ENCODE results near the gene SETBP1. TPM values are rescaled to one million over a fixed set of nuclear protein-coding genes. Genes with fewer than 3 reads are reported as not detected.

Gene SETBP1
- total and polyA plus RNA-seq, 2 of the 8 experiments (the other 6 are each of a cell fraction or from before 2014, with no cell fraction given): 2.0 to 6.5 TPM

- 94% methylated on average over 4 of the region's 4 CpGs; no CpG with 5 or more reads in 1 of the 2 experiments for WGBS, 2 experiments (ENCODE audit: extremely low coverage in 1 of 2, insufficient coverage in 1 of 2, insufficient read length in 1 of 2, insufficient replicate concordance in 2 of 2, low coverage in 1 of 2, low lambda C conversion rate in 2 of 2, missing lambda C conversion rate in 1 of 2)
- DNase-seq (ENCODE audit: low read depth in 1 of 2, low spot score in 2 of 2): no peak
- no peaks in the 10 kb centered on the region for H3K79me2 ChIP-seq (ENCODE audit: control insufficient read depth in 1 of 2, insufficient read depth in 2 of 2, low read length in 2 of 2)
- no peak overlapping the region for H3K14ac ChIP-seq (ENCODE audit: insufficient read length)
- no peaks in the 10 kb centered on the region for H3K23me2 ChIP-seq (ENCODE audit: low read depth, low read length)
- no peaks in the 10 kb centered on the region for H4K20me1 ChIP-seq (replicated peaks in 1 of 2; ENCODE audit: control insufficient read depth in 1 of 2, insufficient read depth in 2 of 2, low read length in 2 of 2)
- no peak for FAIRE-seq
- ChIA-PET CTCF (ENCODE audit: partially characterized antibody) (interaction anchor here (0.9 kb wide), 1 partner anchor 560 kb away, joined by 3 read pairs; no protein-coding TSS in a partner anchor), POLR2A (ENCODE audit: partially characterized antibody) (no interaction called here)
- H2BK5ac ChIP-seq (ENCODE audit: low read depth, low read length): no peak overlapping the region
- H3K4me2 ChIP-seq (ENCODE audit: insufficient read depth in 1 of 2, low read depth in 2 of 2, low read length in 2 of 2): no peak overlapping the region
- H3K27ac ChIP-seq (ENCODE audit: low read depth, low read length): no peak overlapping the region
- H3K27me3 ChIP-seq (replicated peaks in 1 of 4; ENCODE audit: control insufficient read depth in 3 of 4, extremely low read depth in 1 of 4, insufficient read depth in 3 of 4, low read length in 3 of 4): no peaks in the 10 kb centered on the region
- H2BK120ac ChIP-seq (replicated peaks; ENCODE audit: low read depth, low read length): no peak overlapping the region
- no peak overlapping the region for H3K23ac ChIP-seq (ENCODE audit: insufficient read length)
- H2BK20ac ChIP-seq (ENCODE audit: low read length): no peak overlapping the region
- no peaks in the 10 kb centered on the region for H3K9me3 ChIP-seq (ENCODE audit: insufficient read depth in 2 of 2, low read depth in 1 of 2, low read length in 1 of 2)
- H3K79me1 ChIP-seq (ENCODE audit: low read depth, low read length): no peaks in the 10 kb centered on the region
- no peak overlapping the region for H2BK15ac ChIP-seq (ENCODE audit: low read length)
- no peak for TF ChIP-seq RBBP5 (IDR thresholded peaks at IDR 0.05; ENCODE audit: borderline replicate concordance, low read depth, low read length)
- TF ChIP-seq HDAC6 (IDR thresholded peaks at IDR 0.05; ENCODE audit: low read depth, low read length): no peak
- TF ChIP-seq ZNF274 (IDR thresholded peaks at IDR 0.05; ENCODE audit: borderline replicate concordance, extremely low read depth, low read length): no peak
- TF ChIP-seq MAX (IDR thresholded peaks at IDR 0.05): no peak
- TF ChIP-seq TAF1 (IDR thresholded peaks at IDR 0.05; ENCODE audit: low read depth, low read length): no peak
- no peak for TF ChIP-seq EGR1 (IDR thresholded peaks at IDR 0.05; ENCODE audit: borderline replicate concordance, low read depth, low read length)
- no peak for TF ChIP-seq SP2 (IDR thresholded peaks at IDR 0.05; ENCODE audit: low read length)
- no peak for TF ChIP-seq SUZ12 (IDR thresholded peaks at IDR 0.05; ENCODE audit: low read length)
- no peak for TF ChIP-seq JUND (IDR thresholded peaks at IDR 0.05; ENCODE audit: low read length)
- H4K8ac ChIP-seq (ENCODE audit: extremely low read depth, insufficient read depth, low read length): no peak overlapping the region
- no peaks in the 10 kb centered on the region for H3K4me1 ChIP-seq (replicated peaks in 1 of 4; ENCODE audit: control insufficient read depth in 3 of 4, insufficient read depth in 4 of 4, low read length in 3 of 4)
- H3K36me3 ChIP-seq (ENCODE audit: control insufficient read depth in 2 of 4, insufficient read depth in 4 of 4, low read length in 3 of 4): no peaks in the 10 kb centered on the region
- H3K18ac ChIP-seq (ENCODE audit: extremely low read depth, low read length): no peak overlapping the region
- H2AK5ac ChIP-seq (ENCODE audit: low read depth, low read length): no peak overlapping the region
- H3K4ac ChIP-seq (replicated peaks; ENCODE audit: insufficient read length, low read depth, low read length): no peak overlapping the region
- H4K5ac ChIP-seq (ENCODE audit: insufficient read length, low read depth, low read length): no peak overlapping the region
- no peak overlapping the region for H3K4me3 ChIP-seq (ENCODE audit: extremely low read depth in 1 of 4, insufficient read depth in 2 of 4, low read depth in 3 of 4, low read length in 4 of 4)
- H2AFZ ChIP-seq (ENCODE audit: low read length): no peak overlapping the region
- H3K9ac ChIP-seq (replicated peaks in 1 of 4; ENCODE audit: extremely low read depth in 1 of 4, low read depth in 3 of 4, low read length in 3 of 4): no peak overlapping the region
- no peak overlapping the region for H3K56ac ChIP-seq (replicated peaks; ENCODE audit: insufficient read length, low read depth, low read length)
- H2BK12ac ChIP-seq (ENCODE audit: low read depth, low read length): no peak overlapping the region
- H4K91ac ChIP-seq (replicated peaks; ENCODE audit: insufficient read length, low read length): no peak overlapping the region
These were observed 28.0 kb upstream of the SETBP1 start for GRCh38 chr18:44652722-44653121.

Data from H1 (cell line).